Endothelial cell of umbilical vein (primary cell): ENCODE results near the gene SLC8A2. TPM values are rescaled to one million over a fixed set of nuclear protein-coding genes. Genes with fewer than 3 reads are reported as not detected.

Experiments used
- BruUV-seq: library from RNA; stranded (reverse); fragments of 400-500 nt; replicated peaks from 2 replicates; lab custom pipeline; 2021; lab: Mats Ljungman, UMichigan
- CTCF ChIA-PET: fragments of 300-600, 350-600 bp; sonication (Branson Sonifier 250); formaldehyde crosslinking; loops from one replicate; lab custom pipeline; 2021; ENCODE audit warnings: antibody characterized with exemption, inconsistent platforms; lab: Charles Lee
- POLR2A ChIA-PET: fragments of 300-600, 350-600 bp; sonication (Branson Sonifier 250); formaldehyde crosslinking; loops from one replicate; lab custom pipeline; 2021; ENCODE audit warnings: antibody characterized with exemption, inconsistent platforms; lab: Charles Lee
- DNase-seq: peaks from one replicate; pipeline ENCODE4 v3.0.0-alpha.2; 2011; ENCODE audit warnings: low read depth, low spot score
- FAIRE-seq: peaks from 2 replicates; lab custom pipeline; 2011; peaks lifted over from hg19 to GRCh38; lab: Jason Lieb, UNC
- H2AFZ ChIP-seq: 2 replicates; pipeline ENCODE4 v1.6.0; 2012; ENCODE audit warnings: low read depth, low read length, control low read depth, inconsistent platforms
- H3K27ac ChIP-seq: 2 replicates; pipeline ENCODE4 v1.5.1; 2011; ENCODE audit warnings: low read depth, mild to moderate bottlenecking, control low read depth, low read length, moderate library complexity; ENCODE audit not compliant: insufficient read depth
- H3K27me3 ChIP-seq, 2 experiments: 2 replicates each; pipeline versions ENCODE4 v1.6.0 to v1.6.1; 2011; ENCODE audit warnings: low read length in 2 of 2, mixed read lengths in 1 of 2; ENCODE audit not compliant: control insufficient read depth in 2 of 2, insufficient read depth in 2 of 2
- H3K36me3 ChIP-seq, 2 experiments: 2 replicates in 1 of 2; 3 replicates in 1 of 2; pipeline ENCODE4 v1.5.1; 2011; ENCODE audit warnings: low read length in 2 of 2, mild to moderate bottlenecking in 1 of 2, moderate library complexity in 1 of 2; ENCODE audit not compliant: control insufficient read depth in 2 of 2, insufficient read depth in 2 of 2; ENCODE audit errors: extremely low read depth in 1 of 2
- H3K4me1 ChIP-seq: 3 replicates; pipeline ENCODE4 v1.5.1; 2011; ENCODE audit warnings: mild to moderate bottlenecking, low read length; ENCODE audit not compliant: control insufficient read depth, insufficient read depth; ENCODE audit errors: extremely low read depth
- H3K4me2 ChIP-seq: 2 replicates; pipeline ENCODE4 v1.6.1; 2011; ENCODE audit warnings: low read length, control low read depth, mixed read lengths; ENCODE audit not compliant: insufficient read depth
- H3K4me3 ChIP-seq, 3 experiments: fragments of 200-600 bp in 1 of 3; sonication (generic), shearing (Covaris generic) in 1 of 3; replicated peaks in 1 of 3; 2 replicates each; pipeline ENCODE4 v1.5.1; 2011 to 2016; ENCODE audit warnings: control low read depth in 3 of 3, low read length in 3 of 3, mild to moderate bottlenecking in 2 of 3, inconsistent platforms in 1 of 3, low read depth in 1 of 3, moderate library complexity in 1 of 3; ENCODE audit not compliant: insufficient read depth in 1 of 3
- H3K79me2 ChIP-seq: 2 replicates; pipeline ENCODE4 v1.6.0; 2012; ENCODE audit warnings: low read length, inconsistent platforms; ENCODE audit not compliant: control insufficient read depth, insufficient read depth
- H3K9ac ChIP-seq: replicated peaks from 2 replicates; pipeline ENCODE3; 2011; ENCODE audit warnings: low read length, control low read depth; ENCODE audit not compliant: insufficient read depth; ENCODE audit errors: extremely low read depth
- H3K9me1 ChIP-seq: replicated peaks from 3 replicates; pipeline ENCODE4 v1.6.0; 2011; ENCODE audit warnings: mild to moderate bottlenecking, low read length; ENCODE audit not compliant: control insufficient read depth, insufficient read depth; ENCODE audit errors: extremely low read depth
- H3K9me3 ChIP-seq: replicated peaks from 2 replicates; pipeline ENCODE4 v1.5.1; 2012; ENCODE audit warnings: low read length, inconsistent platforms; ENCODE audit not compliant: control insufficient read depth, insufficient read depth
- H4K20me1 ChIP-seq: replicated peaks from 2 replicates; pipeline ENCODE3; 2011; ENCODE audit warnings: mild to moderate bottlenecking, low read length; ENCODE audit not compliant: control insufficient read depth, insufficient read depth; ENCODE audit errors: extremely low read depth
- EZH2 ChIP-seq: IDR thresholded peaks from 2 replicates; pipeline ENCODE4 v1.6.1; 2012; ENCODE audit warnings: borderline replicate concordance, low read depth, mild to moderate bottlenecking, moderate library complexity, low read length, inconsistent platforms; ENCODE audit not compliant: severe bottlenecking
- FOS ChIP-seq: IDR thresholded peaks from 2 replicates; pipeline ENCODE4 v1.6.1; 2011; ENCODE audit warnings: mild to moderate bottlenecking, low read length, moderate library complexity, borderline replicate concordance; ENCODE audit not compliant: insufficient read depth
- GATA2 ChIP-seq: IDR thresholded peaks from 2 replicates; pipeline ENCODE4 v1.7.0; 2011; ENCODE audit warnings: low read depth, mild to moderate bottlenecking, moderate library complexity, mixed read lengths, low read length; ENCODE audit not compliant: insufficient read length, insufficient read depth
- JUN ChIP-seq: IDR thresholded peaks from 2 replicates; pipeline ENCODE4 v1.6.1; 2011; ENCODE audit warnings: borderline replicate concordance, low read depth; ENCODE audit not compliant: insufficient read length, insufficient read depth
- MAX ChIP-seq: IDR thresholded peaks from 2 replicates; pipeline ENCODE4 v1.6.1; 2011; ENCODE audit not compliant: insufficient read depth, insufficient read length
- MYC ChIP-seq: IDR thresholded peaks from one replicate; pipeline ENCODE4 v1.6.1; 2011; ENCODE audit warnings: mild to moderate bottlenecking, low read depth, low read length
- POLR2A ChIP-seq: IDR thresholded peaks from 2 replicates; pipeline ENCODE4 v1.6.1; 2012; ENCODE audit warnings: low read depth, mild to moderate bottlenecking, control low read depth, low read length
- POLR2AphosphoS5 ChIP-seq: IDR thresholded peaks from 2 replicates; pipeline ENCODE4 v1.6.1; 2012; ENCODE audit warnings: low read depth, mild to moderate bottlenecking, control low read depth, low read length, moderate library complexity; ENCODE audit not compliant: insufficient read depth
- dilution Hi-C: fragments of 300-500 bp; cut with MboI; formaldehyde crosslinking; loops from one replicate; pipeline ENCODE4 v1.15.0; 2019; ENCODE audit warnings: low sequenced_read_pairs; ENCODE audit not compliant: extremely low pct_ligation_motif_present
- intact Hi-C: fragments of 100-400 bp; cut with micrococcal nuclease; formaldehyde crosslinking; loops from one replicate; pipeline ENCODE4 v1.10.0; 2022
- polyA plus RNA-seq, 4 experiments: library from polyadenylated mRNA; depleted of rRNA in 3 of 4; stranded (reverse) in 3 of 4; unstranded in 1 of 4; fragments of >200 nt; gene quantifications; 2 replicates each; pipeline versions ENCODE4 v1.2.1 to v1.2.3, GENCODE V29; 2011 to 2012; ENCODE audit warnings: missing spikeins in 1 of 4
- total RNA-seq: library from RNA; stranded (reverse); gene quantifications from 2 replicates; pipeline ENCODE4 v1.2.3, GENCODE V29; 2021
- TF ChIP-seq, protein P1 (sequence below), 2 donors: IDR thresholded peaks; 1 replicate in 1 of 2; 2 replicates in 1 of 2; pipeline ENCODE4 v1.5.1; 2011; ENCODE audit warnings: low read length in 2 of 2, mild to moderate bottlenecking in 2 of 2, moderate library complexity in 2 of 2, control low read depth in 1 of 2, inconsistent platforms in 1 of 2, low read depth in 1 of 2; ENCODE audit not compliant: insufficient read depth in 1 of 2; ENCODE audit errors: extremely low read depth in 1 of 2

Gene SLC8A2
- total and polyA plus RNA-seq, 2 donors (not counting 3 experiments of a cell fraction or from before 2014, with no cell fraction given) = not detected

DNA sequence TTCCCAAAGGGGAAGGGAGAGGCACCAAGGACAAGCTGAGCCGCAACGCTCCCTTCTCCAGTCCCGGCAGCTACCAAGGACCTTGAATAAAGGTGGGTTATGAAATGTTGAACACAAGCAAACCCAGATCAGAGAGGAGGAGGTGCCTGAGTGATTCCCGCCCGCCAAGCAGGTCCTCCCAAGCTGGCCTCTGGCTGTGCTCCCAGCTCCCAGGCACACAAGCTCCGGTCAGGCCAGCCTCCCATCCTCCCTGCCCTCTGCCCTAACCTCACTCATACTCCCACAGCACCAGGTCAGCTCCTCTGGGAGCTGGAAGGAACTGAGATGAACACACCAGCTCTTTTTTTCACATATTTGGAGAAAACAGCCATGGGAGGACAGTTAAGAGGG lies 39.4 kb upstream of the SLC8A2 start:
- H3K27ac ChIP-seq = no peak overlapping the region
- TF ChIP-seq MYC (no peak), FOS (no peak), GATA2 (no peak), EZH2 (no peak), JUN (no peak), POLR2AphosphoS5 (no peak), POLR2A (no peak), MAX (no peak)
- TF ChIP-seq, protein P1, sequence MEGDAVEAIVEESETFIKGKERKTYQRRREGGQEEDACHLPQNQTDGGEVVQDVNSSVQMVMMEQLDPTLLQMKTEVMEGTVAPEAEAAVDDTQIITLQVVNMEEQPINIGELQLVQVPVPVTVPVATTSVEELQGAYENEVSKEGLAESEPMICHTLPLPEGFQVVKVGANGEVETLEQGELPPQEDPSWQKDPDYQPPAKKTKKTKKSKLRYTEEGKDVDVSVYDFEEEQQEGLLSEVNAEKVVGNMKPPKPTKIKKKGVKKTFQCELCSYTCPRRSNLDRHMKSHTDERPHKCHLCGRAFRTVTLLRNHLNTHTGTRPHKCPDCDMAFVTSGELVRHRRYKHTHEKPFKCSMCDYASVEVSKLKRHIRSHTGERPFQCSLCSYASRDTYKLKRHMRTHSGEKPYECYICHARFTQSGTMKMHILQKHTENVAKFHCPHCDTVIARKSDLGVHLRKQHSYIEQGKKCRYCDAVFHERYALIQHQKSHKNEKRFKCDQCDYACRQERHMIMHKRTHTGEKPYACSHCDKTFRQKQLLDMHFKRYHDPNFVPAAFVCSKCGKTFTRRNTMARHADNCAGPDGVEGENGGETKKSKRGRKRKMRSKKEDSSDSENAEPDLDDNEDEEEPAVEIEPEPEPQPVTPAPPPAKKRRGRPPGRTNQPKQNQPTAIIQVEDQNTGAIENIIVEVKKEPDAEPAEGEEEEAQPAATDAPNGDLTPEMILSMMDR (IDR thresholded peaks at IDR 0.05; ENCODE audit: extremely low read depth in 1 of 2, insufficient read depth in 1 of 2, low read depth in 1 of 2, low read length in 2 of 2) = no peak
- DNase-seq = no peak
- dilution Hi-C loops (no loop called here), intact Hi-C loops (no loop called here)
- BruUV-seq = no TSS peak
- H3K9ac ChIP-seq = no peak overlapping the region
- ChIA-PET POLR2A (interaction anchor here (0.6 kb wide), 1 partner anchor 130 kb away, joined by 4 read pairs; no protein-coding TSS in a partner anchor), CTCF (interaction anchor here (0.6 to 2.3 kb wide), 4 partner anchors 27 to 196 kb away, joined by 3 to 7 read pairs (median 4); partner anchors contain the start of gene KPTN)
- no peak overlapping the region for H2AFZ ChIP-seq
- no peaks in the 10 kb centered on the region for H4K20me1 ChIP-seq
- H3K4me2 ChIP-seq = no peak overlapping the region
- H3K27me3 ChIP-seq = no peaks in the 10 kb centered on the region
- peaks cover 70% of the 10 kb centered on the region for H3K79me2 ChIP-seq
- no peaks in the 10 kb centered on the region for H3K9me1 ChIP-seq
- peaks cover 28% of the 10 kb centered on the region for H3K4me1 ChIP-seq
- no peak for FAIRE-seq
- no peaks in the 10 kb centered on the region for H3K9me3 ChIP-seq
- H3K4me3 ChIP-seq = no peak overlapping the region
- no peaks in the 10 kb centered on the region for H3K36me3 ChIP-seq
